DOHH2 (cell line): Measurements from ENCODE around the gene GPC6.

Source experiments
- CTCF ChIP-seq: fragments of 200-600 bp; sonication (generic); IDR thresholded peaks from one replicate; pipeline ENCODE4 v1.5.1; 2014; ENCODE audit warnings: antibody characterized with exemption, mild to moderate bottlenecking, low read depth, low read length; ENCODE audit not compliant: poor library complexity, severe bottlenecking
- EZH2phosphoT487 ChIP-seq: fragments of 200-600 bp; sonication (generic); IDR thresholded peaks from 2 replicates; pipeline ENCODE4 v1.6.1; 2017; ENCODE audit warnings: borderline replicate concordance, mild to moderate bottlenecking, antibody characterized with exemption, low read length, moderate library complexity, mixed read lengths

GRCh38 chr13:94455414-94455813 lies 1228.8 kb downstream of the GPC6 start:
- TF ChIP-seq CTCF (no peak), EZH2phosphoT487 (no peak)
